ENCODE data around the gene TM2D3.
"Not testable (repeated sequence)": the region's sequence is repeated elsewhere in the genome, so short reads cannot be mapped to it uniquely, and the experiment has no call there.

Gene TM2D3

GRCh38 chr15:101657171-101657570 lies 5.0 kb upstream of the TM2D3 start:
- no peak for DNase-seq (ENCODE audit: low spot score)

GRCh38 chr15:101654624-101655337 lies 2.6 kb upstream of the TM2D3 start:
- DNase-seq (ENCODE audit: low spot score), result not testable (repeated sequence)

DNA sequence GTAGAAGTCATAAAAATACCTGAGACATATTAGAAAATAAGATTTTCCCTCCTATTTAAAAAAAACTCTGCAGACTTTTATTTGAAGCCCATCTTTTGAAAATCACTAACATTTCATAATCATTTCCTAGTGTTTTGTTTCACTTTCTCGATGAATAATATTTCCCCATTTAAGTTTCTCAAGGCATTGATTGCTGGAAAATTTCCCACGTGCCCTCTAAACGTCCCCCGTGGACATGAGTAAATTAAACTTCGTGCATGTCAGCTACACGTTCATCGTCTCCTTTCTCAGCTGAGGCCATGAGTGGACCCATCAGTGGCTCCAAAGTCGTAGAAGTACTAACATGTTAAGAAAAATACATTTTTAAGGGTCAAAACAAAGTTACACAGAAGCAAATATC lies 2.0 kb upstream of the TM2D3 start:
- no peak for DNase-seq (ENCODE audit: low spot score)

GRCh38 chr15:101652786-101653430 lies 727 bp upstream of the TM2D3 start:
- peak; percentile 33 for DNase-seq (ENCODE audit: low spot score)

DNA sequence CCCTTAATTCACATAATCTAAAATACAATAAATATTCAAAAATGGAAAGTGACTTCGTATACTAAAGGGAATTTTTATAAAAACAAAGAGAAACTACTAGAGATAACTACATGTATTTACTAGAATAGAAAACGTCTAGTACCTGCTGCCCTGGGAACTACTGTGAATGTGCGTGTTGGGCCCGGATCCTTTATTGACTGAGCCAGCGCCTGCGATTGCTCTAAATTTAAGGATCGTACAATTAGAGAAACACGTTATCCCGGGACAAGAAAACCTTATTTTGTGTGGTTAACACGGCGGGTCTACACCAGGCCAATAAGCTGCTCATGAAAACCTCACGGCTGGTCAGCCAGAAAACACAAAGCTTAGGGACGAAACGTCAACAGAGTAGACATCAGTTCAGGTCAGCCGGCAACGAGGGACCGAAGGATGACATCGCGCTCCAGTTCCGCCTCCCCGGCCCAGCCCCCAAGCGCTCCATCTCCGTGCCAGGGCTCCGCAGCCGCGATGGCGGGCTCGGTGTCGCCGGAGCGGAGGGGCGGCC lies 555 bp downstream of the TM2D3 start:
- no peak for DNase-seq (ENCODE audit: low spot score)

DNA sequence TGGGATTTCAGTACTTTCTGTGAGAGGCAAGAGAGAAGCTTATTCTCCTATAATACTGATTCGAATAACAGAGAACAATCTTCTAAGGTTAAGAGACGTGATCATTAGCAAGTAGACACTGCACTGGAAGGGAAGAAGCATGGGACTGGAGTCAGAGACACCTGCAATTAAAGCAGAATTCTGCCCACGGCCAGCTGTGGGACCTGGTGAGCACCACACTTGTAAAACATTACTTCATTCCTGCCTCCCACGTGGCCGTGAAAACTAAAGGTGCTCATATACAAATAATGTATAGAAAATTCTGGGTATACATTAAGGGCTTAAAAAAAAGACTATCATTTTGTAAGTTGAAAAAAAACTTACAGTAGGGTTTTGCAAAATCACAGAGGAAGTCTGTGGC lies 2.0 kb downstream of the TM2D3 start:
- no peak for DNase-seq (ENCODE audit: low spot score)

DNA sequence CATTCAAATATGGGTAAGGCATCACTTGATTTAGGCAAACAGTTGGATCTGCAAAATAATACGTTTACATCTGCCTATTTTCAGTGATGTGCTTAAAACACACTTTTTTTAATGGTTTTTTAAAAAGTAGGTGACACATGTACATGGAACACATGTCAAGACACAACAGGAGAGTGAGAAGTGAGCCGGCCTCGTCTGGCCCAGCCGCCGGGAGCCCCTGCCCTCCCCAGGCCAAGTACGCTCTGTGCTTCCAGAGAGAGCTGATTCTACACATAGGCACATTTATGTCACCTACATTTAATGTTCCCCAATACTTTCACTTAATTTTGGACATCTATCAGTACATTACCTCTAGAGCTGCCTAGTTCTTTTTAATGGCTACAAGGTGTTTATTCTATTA lies 3.8 kb downstream of the TM2D3 start:
- DNase-seq (ENCODE audit: low spot score), result no peak

- no peak for DNase-seq (ENCODE audit: low spot score)
These were observed 4.9 kb downstream of the TM2D3 start for GRCh38 chr15:101647251-101647650.

DNA sequence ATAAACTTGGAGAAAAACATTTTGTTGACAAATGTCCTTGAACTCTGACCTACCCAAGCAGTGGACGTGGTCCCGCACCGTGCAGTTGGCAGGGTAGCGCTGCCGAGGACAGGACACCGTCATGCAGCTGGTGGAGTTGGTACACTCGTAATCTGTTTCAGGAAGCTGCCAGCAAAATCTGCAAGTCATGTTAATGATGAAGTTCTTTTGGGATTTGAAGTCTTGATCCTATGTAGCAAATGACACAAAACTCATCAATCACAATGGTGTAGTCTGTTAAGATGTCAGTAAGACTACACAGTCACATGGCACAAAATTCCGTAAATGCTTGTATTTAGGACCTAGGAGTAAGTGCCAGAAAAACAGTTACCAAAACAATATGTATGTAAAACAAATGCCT lies 5.5 kb downstream of the TM2D3 start:
- DNase-seq (ENCODE audit: low spot score), result no peak

DNA sequence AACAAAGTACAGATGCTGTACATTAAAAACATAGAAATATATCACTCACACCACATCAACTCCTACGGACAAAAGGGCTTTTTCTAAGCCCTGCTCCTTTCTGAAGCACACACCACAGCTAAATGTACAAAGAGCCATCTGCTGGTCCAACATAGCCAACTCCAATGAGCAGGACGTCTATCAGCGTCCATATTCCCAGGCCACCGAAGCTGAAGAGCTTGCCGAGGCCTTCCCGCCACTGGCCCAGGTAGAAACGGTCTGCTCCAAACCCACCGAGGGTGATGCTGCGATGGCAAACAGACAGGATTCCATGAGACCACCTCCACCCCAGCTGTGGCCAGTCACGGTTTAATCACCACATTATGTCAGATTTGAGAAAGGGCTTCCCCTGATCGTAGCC lies 9.8 kb downstream of the TM2D3 start:
- no peak for DNase-seq (ENCODE audit: low spot score)

DNA sequence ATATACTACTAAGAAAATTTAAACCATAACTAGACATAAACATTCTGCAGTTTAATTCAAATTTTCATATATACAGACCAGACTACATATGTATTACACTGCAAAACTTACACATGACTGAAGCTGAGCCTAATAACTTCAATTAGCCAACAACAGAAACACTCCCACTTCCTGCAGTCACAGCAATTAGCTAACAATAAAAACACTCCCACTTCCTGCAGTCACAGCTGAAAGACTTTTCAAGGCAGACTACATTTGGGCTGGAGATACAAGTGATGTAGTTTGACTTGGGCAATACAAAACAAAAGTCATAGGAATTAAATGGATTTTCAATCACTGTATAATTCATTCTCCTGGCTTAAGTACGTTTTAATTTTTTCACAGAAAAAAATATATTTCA lies 10.3 kb downstream of the TM2D3 start:
- DNase-seq (ENCODE audit: low spot score), result no peak

- peak; percentile 59 for DNase-seq (ENCODE audit: low spot score)
These were observed 10.9 kb downstream of the TM2D3 start for GRCh38 chr15:101641129-101641764.

DNA sequence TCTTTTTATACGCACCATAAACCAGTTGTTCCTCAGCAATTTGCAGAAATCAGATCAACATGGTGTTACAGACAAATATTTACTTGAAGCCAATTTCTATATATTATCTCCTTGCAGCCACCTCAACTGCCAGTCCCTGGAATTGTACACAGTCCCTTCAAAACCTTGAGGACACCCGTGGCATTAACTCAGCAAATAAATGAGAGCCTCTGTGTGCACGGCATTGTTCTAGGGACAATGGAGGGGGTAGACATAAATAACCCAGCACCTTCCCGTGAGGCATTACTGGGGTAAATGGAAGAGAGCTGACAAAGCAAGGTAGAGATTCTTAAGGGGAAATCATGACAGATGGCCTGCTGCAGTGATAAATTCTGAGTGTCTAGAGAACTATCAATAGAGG lies 12.5 kb downstream of the TM2D3 start:
- no peak for DNase-seq (ENCODE audit: low spot score)

DNA sequence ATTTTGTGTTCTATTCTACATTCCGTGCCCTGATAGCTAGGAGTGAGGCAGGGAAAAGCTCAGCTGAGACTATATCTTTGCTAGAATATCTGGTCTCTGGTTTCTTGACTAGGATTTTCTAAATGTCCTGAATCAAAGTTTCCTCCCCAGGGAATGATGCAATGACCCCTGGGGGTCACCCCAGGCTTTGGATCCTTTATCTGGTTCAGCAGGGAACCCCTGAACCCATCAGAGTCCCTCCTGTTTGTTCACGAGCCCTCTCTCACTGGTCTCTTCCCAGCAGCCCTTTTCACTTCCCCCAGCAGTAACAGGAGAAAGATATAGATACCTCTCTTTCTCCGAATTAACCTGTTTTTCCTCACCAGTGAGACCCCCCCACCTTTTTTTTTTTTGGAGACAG lies 14.3 kb downstream of the TM2D3 start:
- no peak for DNase-seq (ENCODE audit: low spot score)

DNA sequence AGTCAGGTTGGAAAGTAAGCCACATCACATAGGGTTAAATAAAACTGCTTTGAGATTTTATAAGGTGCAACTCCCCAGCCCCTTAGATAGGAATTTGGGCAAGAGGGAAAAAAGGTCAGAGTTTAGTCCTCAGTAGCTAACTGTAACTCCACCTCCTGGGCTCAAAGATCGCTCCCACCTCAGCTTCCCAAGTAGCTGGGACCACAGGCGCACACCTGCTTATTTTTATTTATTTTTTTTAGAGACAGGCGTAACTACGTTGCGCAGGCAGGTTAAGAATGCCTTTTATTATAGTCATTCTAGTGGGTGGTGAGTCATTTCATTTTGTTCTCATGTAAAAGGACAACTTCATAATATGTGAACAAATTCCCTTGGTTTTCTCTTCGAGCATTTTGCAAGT lies 14.7 kb downstream of the TM2D3 start:
- DNase-seq (ENCODE audit: low spot score), result no peak

- no peak for DNase-seq (ENCODE audit: low spot score)
These were observed 15.1 kb downstream of the TM2D3 start for GRCh38 chr15:101637038-101637437.

DNA sequence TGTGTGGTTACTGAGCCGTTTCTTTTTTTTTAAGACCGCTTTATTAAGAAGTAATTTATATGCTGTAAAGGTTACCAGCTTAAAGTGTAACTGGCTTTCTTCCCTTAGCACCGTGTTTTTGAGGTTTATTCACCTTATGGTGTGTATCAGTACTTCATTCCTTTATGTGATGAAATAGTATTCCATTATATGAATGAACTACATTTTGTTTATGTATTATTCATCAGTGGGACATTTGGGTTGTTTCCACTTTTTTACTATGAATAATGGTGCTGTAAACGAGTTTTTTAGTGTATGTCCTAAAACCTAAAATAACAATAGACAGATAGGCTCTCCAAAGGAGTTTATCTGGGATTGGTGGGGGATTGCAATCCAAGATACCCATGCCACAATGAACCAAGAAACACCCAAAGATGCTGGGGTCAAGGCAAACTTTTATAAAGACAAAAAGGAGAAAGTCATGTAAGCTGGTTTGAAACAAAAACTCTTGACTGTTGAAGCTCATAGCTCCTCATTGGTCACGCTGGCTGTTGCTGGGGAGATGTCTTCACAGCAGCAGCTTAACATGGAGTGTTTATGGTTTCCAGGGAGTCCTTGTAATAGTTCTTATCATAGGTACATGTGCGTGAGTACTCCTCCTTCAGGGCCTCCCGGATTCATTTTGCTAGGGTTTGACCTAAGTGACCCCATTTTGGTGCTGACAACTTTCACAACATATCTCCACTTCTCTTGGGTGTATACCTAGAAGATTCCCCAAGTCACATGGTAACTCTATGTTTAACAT lies 16.0 kb downstream of the TM2D3 start:
- DNase-seq (ENCODE audit: low spot score), result no peak

DNA sequence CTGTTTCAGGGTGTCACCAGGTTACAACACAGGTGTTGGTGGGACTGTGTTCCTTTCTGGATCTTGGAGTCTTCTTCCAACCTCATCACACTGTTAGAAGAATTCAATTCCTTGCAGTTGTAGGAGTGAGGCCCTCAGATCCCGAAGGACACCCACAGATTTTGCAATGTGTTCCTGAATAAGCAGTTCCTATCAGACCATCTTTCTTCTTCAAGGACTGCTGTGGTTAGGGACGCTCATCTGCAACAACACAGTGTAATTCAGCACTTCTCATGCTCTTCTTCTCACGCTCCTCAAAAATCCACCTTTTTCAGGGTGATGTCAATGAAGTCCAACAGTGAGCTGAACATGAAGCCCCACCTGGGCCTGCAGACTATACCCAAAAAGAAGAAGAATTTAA lies 18.8 kb downstream of the TM2D3 start:
- DNase-seq (ENCODE audit: low spot score), result no peak

DNA sequence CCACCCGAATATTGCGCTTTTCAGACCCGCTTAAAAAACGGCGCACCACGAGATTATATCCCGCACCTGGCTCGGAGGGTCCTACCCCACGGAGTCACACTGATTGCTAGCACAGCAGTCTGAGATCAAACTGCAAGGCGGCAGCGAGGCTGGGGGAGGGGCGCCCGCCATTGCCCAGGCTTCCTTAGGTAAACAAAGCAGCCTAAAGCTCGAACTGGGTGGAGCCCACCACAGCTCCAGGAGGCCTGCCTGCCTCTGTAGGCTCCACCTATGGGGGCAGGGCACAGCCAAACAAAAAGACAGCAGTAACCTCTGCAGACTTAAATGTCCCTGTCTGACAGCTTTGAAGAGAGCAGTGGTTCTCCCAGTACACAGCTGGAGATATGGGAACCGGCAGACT lies 25.5 kb downstream of the TM2D3 start:
- DNase-seq (ENCODE audit: low spot score), result not testable (repeated sequence)

- DNase-seq (ENCODE audit: low spot score), result peak; percentile 45
These were observed 26.2 kb downstream of the TM2D3 start for GRCh38 chr15:101625980-101626379.

DNA sequence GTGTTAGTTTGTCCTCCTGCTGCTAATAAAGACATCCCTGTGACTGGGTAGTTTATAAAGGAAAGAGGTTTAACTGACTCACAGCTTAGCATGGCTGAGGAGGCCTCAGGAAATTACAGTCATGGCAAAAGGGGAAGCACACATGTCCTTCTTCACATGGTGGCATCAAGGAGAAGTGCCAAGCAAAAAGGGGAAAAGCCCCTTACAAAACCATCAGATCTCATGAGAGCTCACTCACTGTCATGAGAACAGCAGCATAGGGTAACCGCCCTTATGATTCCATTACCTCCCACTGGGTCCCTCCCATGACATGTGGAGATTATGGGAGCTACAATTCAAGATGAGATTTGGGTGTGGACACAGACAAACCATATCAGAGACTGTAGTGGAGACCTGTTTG lies 27.0 kb downstream of the TM2D3 start:
- no peak for DNase-seq (ENCODE audit: low spot score)
